Endothelial cell (in vitro differentiated cells): ENCODE results near the gene MARCHF3. TPM values are rescaled to one million over a fixed set of nuclear protein-coding genes. Genes with fewer than 3 reads are reported as not detected.
"Not testable (repeated sequence)": the region's sequence is repeated elsewhere in the genome, so short reads cannot be mapped to it uniquely, and the experiment has no call there.

Source experiments
- DNase-seq: peaks from one replicate; pipeline ENCODE4 v3.0.0; 2021; ENCODE audit warnings: low spot score
- H3K27ac Mint-ChIP-seq: one replicate; pipeline ENCODE4 v1.8.0; 2021; ENCODE audit warnings: mixed read lengths, inconsistent platforms; ENCODE audit not compliant: unreplicated experiment
- H3K27me3 Mint-ChIP-seq: one replicate; pipeline ENCODE4 v1.8.0; 2021; ENCODE audit warnings: mild to moderate bottlenecking, moderate library complexity, mixed read lengths, inconsistent platforms; ENCODE audit not compliant: unreplicated experiment
- H3K36me3 Mint-ChIP-seq: one replicate; pipeline ENCODE4 v1.8.0; 2021; ENCODE audit warnings: mild to moderate bottlenecking, low read depth, mixed read lengths, inconsistent platforms; ENCODE audit not compliant: unreplicated experiment
- H3K4me1 Mint-ChIP-seq: one replicate; pipeline ENCODE4 v1.8.0; 2021; ENCODE audit warnings: mild to moderate bottlenecking, mixed read lengths, inconsistent platforms; ENCODE audit not compliant: unreplicated experiment
- H3K4me3 Mint-ChIP-seq: one replicate; pipeline ENCODE4 v1.8.0; 2021; ENCODE audit warnings: mild to moderate bottlenecking, mixed read lengths, inconsistent platforms; ENCODE audit not compliant: unreplicated experiment
- H3K9me3 Mint-ChIP-seq: one replicate; pipeline ENCODE4 v1.8.0; 2021; ENCODE audit warnings: mixed read lengths, inconsistent platforms; ENCODE audit not compliant: unreplicated experiment
- CTCF ChIP-seq: fragments of 200-600 bp; sonication (generic); IDR thresholded peaks from one replicate; pipeline ENCODE4 v1.5.0; 2021; ENCODE audit warnings: antibody characterized with exemption; ENCODE audit not compliant: unreplicated experiment
- total RNA-seq: library from RNA; stranded (reverse); fragmentation: NEBNext Ultra II Directional; extraction: Animal tissue kit (Norgen Biotek cat#: 25700); gene quantifications from one replicate; pipeline ENCODE4 v1.2.1, GENCODE V29; 2021; ENCODE audit not compliant: unreplicated experiment

The MARCHF3 gene
- total RNA-seq, 1 donor from 2014 or later: 47.9 TPM

GRCh38 chr5:127028822-127029457 is 1.4 kb downstream of the MARCHF3 start:
- H3K27me3 Mint-ChIP-seq: peaks cover 6% of the 10 kb centered on the region
- peaks cover 35% of the 10 kb centered on the region for H3K4me1 Mint-ChIP-seq
- no peaks in the 10 kb centered on the region for H3K9me3 Mint-ChIP-seq
- peak overlapping the region; percentile 92 for H3K4me3 Mint-ChIP-seq
- peak; percentile 6 for DNase-seq
- peak overlapping the region; percentile 42 for H3K27ac Mint-ChIP-seq
- H3K36me3 Mint-ChIP-seq: no peaks in the 10 kb centered on the region
- TF ChIP-seq CTCF: no peak

GRCh38 chr5:127027539-127027938 is 2.8 kb downstream of the MARCHF3 start:
- Mint-ChIP-seq H3K27me3 (peaks cover 6% of the 10 kb centered on the region), H3K27ac (no peak overlapping the region), H3K9me3 (no peaks in the 10 kb centered on the region), H3K4me3 (no peak overlapping the region), H3K36me3 (no peaks in the 10 kb centered on the region), H3K4me1 (peaks cover 33% of the 10 kb centered on the region)
- no peak for DNase-seq
- no peak for TF ChIP-seq CTCF

- Mint-ChIP-seq H3K27ac (no peak overlapping the region), H3K4me3 (no peak overlapping the region), H3K36me3 (no peaks in the 10 kb centered on the region), H3K4me1 (peaks cover 33% of the 10 kb centered on the region), H3K9me3 (no peaks in the 10 kb centered on the region), H3K27me3 (no peaks in the 10 kb centered on the region)
- no peak for DNase-seq
- TF ChIP-seq CTCF: no peak
Measured at GRCh38 chr5:127026166-127026565, 4.2 kb downstream of the MARCHF3 start.

GRCh38 chr5:127025467-127025866 is 4.9 kb downstream of the MARCHF3 start:
- no peaks in the 10 kb centered on the region for H3K27me3 Mint-ChIP-seq
- no peak overlapping the region for H3K27ac Mint-ChIP-seq
- no peaks in the 10 kb centered on the region for H3K36me3 Mint-ChIP-seq
- no peak for TF ChIP-seq CTCF
- no peak for DNase-seq
- H3K4me3 Mint-ChIP-seq: no peak overlapping the region
- H3K9me3 Mint-ChIP-seq: no peaks in the 10 kb centered on the region
- peaks cover 33% of the 10 kb centered on the region for H3K4me1 Mint-ChIP-seq

- DNase-seq: no peak
- H3K36me3 Mint-ChIP-seq: no peaks in the 10 kb centered on the region
- no peak overlapping the region for H3K27ac Mint-ChIP-seq
- H3K4me1 Mint-ChIP-seq: peaks cover 33% of the 10 kb centered on the region
- no peaks in the 10 kb centered on the region for H3K9me3 Mint-ChIP-seq
- no peak for TF ChIP-seq CTCF
- H3K27me3 Mint-ChIP-seq: no peaks in the 10 kb centered on the region
- H3K4me3 Mint-ChIP-seq: no peak overlapping the region
Measured at GRCh38 chr5:127024821-127025220, 5.5 kb downstream of the MARCHF3 start.

GRCh38 chr5:127023552-127024191 is 6.7 kb downstream of the MARCHF3 start:
- not testable (repeated sequence) for H3K36me3 Mint-ChIP-seq, H3K27ac Mint-ChIP-seq, H3K27me3 Mint-ChIP-seq, H3K9me3 Mint-ChIP-seq, H3K4me3 Mint-ChIP-seq, DNase-seq
- H3K4me1 Mint-ChIP-seq: peaks cover 25% of the 10 kb centered on the region
